ENCODE data around the gene KLHL13.

The KLHL13 gene

DNA sequence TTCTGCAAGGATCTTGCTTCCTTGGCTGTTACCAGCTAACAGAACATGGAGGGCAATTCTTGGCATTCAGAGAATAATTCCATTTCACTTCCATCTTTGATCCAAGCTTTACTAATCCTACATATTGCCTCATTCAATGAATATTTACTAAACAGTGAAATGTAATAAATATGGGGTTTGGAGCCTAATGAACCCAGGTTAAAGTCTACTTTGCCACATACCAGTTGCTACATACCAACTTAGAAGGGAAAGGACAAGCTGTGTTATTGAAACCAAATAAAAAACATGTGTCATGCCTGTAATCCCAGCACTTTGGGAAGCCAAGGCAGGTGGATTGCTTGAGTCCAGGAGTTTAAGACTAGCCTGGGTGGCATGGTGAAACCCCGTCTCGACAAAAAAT is 265.6 kb downstream of the KLHL13 start:
- Histone ChIP-seq H3F3A (ENCODE audit: control insufficient read depth, insufficient read depth) (no peaks in the 10 kb centered on the region), H3K27me3 (ENCODE audit: control insufficient read depth, low read length) (no peaks in the 10 kb centered on the region), H4K20me1 (ENCODE audit: control insufficient read depth, insufficient read depth, low read depth, low read length) (no peaks in the 10 kb centered on the region), H3K4me2 (ENCODE audit: low read length) (no peak overlapping the region), H3K79me2 (ENCODE audit: control insufficient read depth, low read length) (no peaks in the 10 kb centered on the region), H3K9me3 (ENCODE audit: control insufficient read depth, insufficient read depth, low read length) (no peaks in the 10 kb centered on the region), H3K27ac (ENCODE audit: low read depth, low read length) (no peak overlapping the region), H3K4me1 (ENCODE audit: control insufficient read depth, low read length) (no peaks in the 10 kb centered on the region), H3K36me3 (ENCODE audit: control insufficient read depth, low read length) (no peaks in the 10 kb centered on the region), H3K9me2 (replicated peaks; ENCODE audit: control insufficient read depth, low read length) (no peaks in the 10 kb centered on the region), H3K4me3 (ENCODE audit: low read length) (no peak overlapping the region)
- TF ChIP-seq EZH2phosphoT487 (IDR thresholded peaks at IDR 0.05; ENCODE audit: borderline replicate concordance, low read length): no peak
- TF ChIP-seq, protein P1, sequence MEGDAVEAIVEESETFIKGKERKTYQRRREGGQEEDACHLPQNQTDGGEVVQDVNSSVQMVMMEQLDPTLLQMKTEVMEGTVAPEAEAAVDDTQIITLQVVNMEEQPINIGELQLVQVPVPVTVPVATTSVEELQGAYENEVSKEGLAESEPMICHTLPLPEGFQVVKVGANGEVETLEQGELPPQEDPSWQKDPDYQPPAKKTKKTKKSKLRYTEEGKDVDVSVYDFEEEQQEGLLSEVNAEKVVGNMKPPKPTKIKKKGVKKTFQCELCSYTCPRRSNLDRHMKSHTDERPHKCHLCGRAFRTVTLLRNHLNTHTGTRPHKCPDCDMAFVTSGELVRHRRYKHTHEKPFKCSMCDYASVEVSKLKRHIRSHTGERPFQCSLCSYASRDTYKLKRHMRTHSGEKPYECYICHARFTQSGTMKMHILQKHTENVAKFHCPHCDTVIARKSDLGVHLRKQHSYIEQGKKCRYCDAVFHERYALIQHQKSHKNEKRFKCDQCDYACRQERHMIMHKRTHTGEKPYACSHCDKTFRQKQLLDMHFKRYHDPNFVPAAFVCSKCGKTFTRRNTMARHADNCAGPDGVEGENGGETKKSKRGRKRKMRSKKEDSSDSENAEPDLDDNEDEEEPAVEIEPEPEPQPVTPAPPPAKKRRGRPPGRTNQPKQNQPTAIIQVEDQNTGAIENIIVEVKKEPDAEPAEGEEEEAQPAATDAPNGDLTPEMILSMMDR (IDR thresholded peaks at IDR 0.05; ENCODE audit: low read depth, low read length, poor library complexity, severe bottlenecking): no peak

Measured in DOHH2 (cell line).